HG02981 (cell line): ENCODE results near the gene SKAP2.

Source experiments
- ATAC-seq: cut with Tn5 transposase; IDR thresholded peaks from one replicate; pipeline ENCODE4 v1.9.1; 2021; ENCODE audit warnings: mild to moderate bottlenecking, moderate library complexity; ENCODE audit not compliant: unreplicated experiment

SKAP2 gene

GRCh38 chr7:26668821-26669220 is 195.6 kb downstream of the SKAP2 start:
- ATAC-seq: no peak

- peak; percentile 52 for ATAC-seq
Observed at GRCh38 chr7:26667514-26668133, 196.8 kb downstream of the SKAP2 start.

- peak; percentile 62 for ATAC-seq
Observed at GRCh38 chr7:26664735-26665416, 199.5 kb downstream of the SKAP2 start.

- no peak for ATAC-seq
Observed at GRCh38 chr7:26664274-26664673, 200.1 kb downstream of the SKAP2 start.

GRCh38 chr7:26663874-26664273 is 200.5 kb downstream of the SKAP2 start:
- no peak for ATAC-seq

GRCh38 chr7:26662646-26663045 is 201.7 kb downstream of the SKAP2 start:
- no peak for ATAC-seq

GRCh38 chr7:26659121-26659520 is 205.3 kb downstream of the SKAP2 start:
- ATAC-seq: no peak

- no peak for ATAC-seq
Observed at GRCh38 chr7:26658389-26659084, 205.9 kb downstream of the SKAP2 start.

GRCh38 chr7:26657686-26658388 is 206.6 kb downstream of the SKAP2 start:
- no peak for ATAC-seq

GRCh38 chr7:26657206-26657641 is 207.2 kb downstream of the SKAP2 start:
- no peak for ATAC-seq

- no peak for ATAC-seq
Observed at GRCh38 chr7:26656735-26657134, 207.7 kb downstream of the SKAP2 start.

- ATAC-seq: no peak
Observed at GRCh38 chr7:26655781-26656180, 208.6 kb downstream of the SKAP2 start.

GRCh38 chr7:26653430-26654399 is 210.7 kb downstream of the SKAP2 start:
- ATAC-seq: no peak

- no peak for ATAC-seq
Observed at GRCh38 chr7:26652401-26653100, 211.8 kb downstream of the SKAP2 start.

GRCh38 chr7:26650103-26650502 is 214.3 kb downstream of the SKAP2 start:
- ATAC-seq: no peak

- ATAC-seq: no peak
Observed at GRCh38 chr7:26649388-26649787, 215.0 kb downstream of the SKAP2 start.

- no peak for ATAC-seq
Observed at GRCh38 chr7:26648554-26648953, 215.8 kb downstream of the SKAP2 start.

GRCh38 chr7:26646336-26647048 is 217.9 kb downstream of the SKAP2 start:
- no peak for ATAC-seq

GRCh38 chr7:26645121-26645520 is 219.3 kb downstream of the SKAP2 start:
- no peak for ATAC-seq
